Osteocyte (in vitro differentiated cells): ENCODE data around the gene CRTC1. TPM values are rescaled to one million over a fixed set of nuclear protein-coding genes. Genes with fewer than 3 reads are reported as not detected.
A peak's percentile ranks its signal among the peaks of the same experiment; 100 is the strongest.

Experiments used
- DNase-seq: peaks from one replicate; pipeline ENCODE4 v3.0.0; 2021; ENCODE audit warnings: mixed read lengths; ENCODE audit not compliant: unreplicated experiment; ENCODE audit errors: extremely low spot score
- H3K27ac Mint-ChIP-seq: one replicate; pipeline ENCODE4 v1.8.0; 2021; ENCODE audit warnings: mild to moderate bottlenecking, mixed read lengths; ENCODE audit not compliant: unreplicated experiment
- H3K27me3 Mint-ChIP-seq: one replicate; pipeline ENCODE4 v1.8.0; 2021; ENCODE audit warnings: mixed read lengths; ENCODE audit not compliant: unreplicated experiment
- H3K36me3 Mint-ChIP-seq: one replicate; pipeline ENCODE4 v1.8.0; 2021; ENCODE audit warnings: mixed read lengths; ENCODE audit not compliant: unreplicated experiment
- H3K4me1 Mint-ChIP-seq: one replicate; pipeline ENCODE4 v1.8.0; 2021; ENCODE audit warnings: mixed read lengths; ENCODE audit not compliant: unreplicated experiment
- H3K4me3 Mint-ChIP-seq: one replicate; pipeline ENCODE4 v1.8.0; 2021; ENCODE audit warnings: mild to moderate bottlenecking, moderate library complexity, mixed read lengths; ENCODE audit not compliant: unreplicated experiment
- H3K9me3 Mint-ChIP-seq: one replicate; pipeline ENCODE4 v1.8.0; 2021; ENCODE audit warnings: mixed read lengths; ENCODE audit not compliant: unreplicated experiment
- CTCF ChIP-seq: fragments of 200-600 bp; sonication (generic); IDR thresholded peaks from 2 replicates; pipeline ENCODE4 v1.5.0; 2021; ENCODE audit warnings: antibody characterized with exemption, mild to moderate bottlenecking, moderate library complexity
- total RNA-seq: library from RNA; stranded (reverse); gene quantifications from 2 replicates; pipeline ENCODE4 v1.2.1, GENCODE V29; 2021

The CRTC1 gene
- total RNA-seq, 1 donor from 2014 or later = 25.7 TPM

DNA sequence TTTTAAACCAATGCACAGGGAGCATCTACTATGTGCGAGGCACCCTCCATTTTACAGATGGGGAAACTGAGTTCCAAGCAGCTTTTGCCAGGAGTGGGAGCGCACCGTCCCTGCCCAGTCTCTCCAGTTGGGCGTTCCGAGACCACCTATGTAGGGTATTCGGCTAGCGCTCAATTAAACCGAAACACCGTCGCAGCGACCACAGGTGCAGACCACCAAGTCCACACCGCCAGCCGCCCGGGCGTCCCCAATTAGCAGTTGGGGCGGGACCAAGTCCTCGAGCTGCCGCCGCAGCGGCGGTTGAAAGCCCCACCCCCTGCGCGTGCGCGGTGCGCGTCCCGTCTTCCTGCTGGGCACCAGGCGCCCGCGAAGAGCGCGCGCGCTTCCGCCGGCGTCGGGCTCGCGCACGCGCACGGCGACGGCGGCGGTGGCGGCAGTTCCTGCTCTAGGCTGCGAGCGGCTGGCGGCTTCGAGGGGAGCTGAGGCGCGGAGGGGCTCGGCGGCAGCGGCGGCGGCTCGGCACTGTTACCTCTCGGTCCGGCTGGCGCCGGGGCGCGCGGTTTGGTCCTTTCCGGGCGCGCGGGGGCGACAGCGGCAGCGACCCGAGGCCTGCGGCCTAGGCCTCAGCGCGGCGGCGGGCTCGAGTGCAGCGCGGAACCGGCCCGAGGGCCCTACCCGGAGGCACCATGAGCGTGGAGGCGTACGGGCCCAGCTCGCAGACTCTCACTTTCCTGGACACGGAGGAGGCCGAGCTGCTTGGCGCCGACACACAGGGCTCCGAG lies 148.2 kb downstream of the CRTC1 start, which contains the start of gene UPF1:
UPF1 (plus strand) TSS at position 436 of the 782 bp plus-strand sequence; CDS start at position 687, 251 bp downstream.
- Mint-ChIP-seq H3K4me3 (peak within 1 kb of the TSS; percentile 93), H3K27ac (peak within 1 kb of the TSS; percentile 89), H3K9me3 (no peaks in the 10 kb centered on the region), H3K36me3 (peaks cover 4% of the 10 kb centered on the region), H3K27me3 (peaks cover 5% of the 10 kb centered on the region), H3K4me1 (peaks cover 34% of the 10 kb centered on the region)
- TF ChIP-seq CTCF = peak; percentile 19
- DNase-seq = peak; percentile 98

Other genes with a start within 250 kb of the CRTC1 start
- 159 and 178 TPM in 2 replicates for gene ISYNA1, start 245.5 kb upstream of the CRTC1 start, total RNA-seq
- gene ELL, start 161.6 kb upstream of the CRTC1 start, total RNA-seq = 17.6 and 18.3 TPM in 2 replicates
- gene FKBP8, start 140.1 kb upstream of the CRTC1 start, total RNA-seq = 242 and 253 TPM in 2 replicates
- 66.5 and 70.6 TPM in 2 replicates for gene KXD1, start 125.8 kb upstream of the CRTC1 start, total RNA-seq
- gene UBA52, start 111.8 kb upstream of the CRTC1 start, total RNA-seq = 1,032 and 1,081 TPM in 2 replicates
- gene REX1BD, start 94.9 kb upstream of the CRTC1 start, total RNA-seq = 55.7 and 59.4 TPM in 2 replicates
- gene CRLF1, start 76.9 kb upstream of the CRTC1 start, total RNA-seq = 17.0 and 18.7 TPM in 2 replicates
- 4.7 and 5.9 TPM in 2 replicates for gene TMEM59L, start 70.8 kb upstream of the CRTC1 start, total RNA-seq
- 12.4 and 13.2 TPM in 2 replicates for gene KLHL26, start 46.7 kb upstream of the CRTC1 start, total RNA-seq
- gene COMP, start 107.6 kb downstream of the CRTC1 start, total RNA-seq = 0.13 and 0.57 TPM in 2 replicates
- gene UPF1, start 148.3 kb downstream of the CRTC1 start, total RNA-seq = 58.0 and 64.2 TPM in 2 replicates
- 6.5 and 8.5 TPM in 2 replicates for gene CERS1, start 212.5 kb downstream of the CRTC1 start, total RNA-seq
- 162 and 175 TPM in 2 replicates for gene COPE, start 235.7 kb downstream of the CRTC1 start, total RNA-seq
- gene DDX49, start 236.0 kb downstream of the CRTC1 start, total RNA-seq = 59.7 and 63.9 TPM in 2 replicates